Progenitor cell of endocrine pancreas (in vitro differentiated cells): Measurements from ENCODE around the gene CNTNAP2. TPM values are rescaled to one million over a fixed set of nuclear protein-coding genes. Genes with fewer than 3 reads are reported as not detected.

ENCODE experiments used
- DNase-seq: peaks from one replicate; pipeline ENCODE4 v3.0.0; 2021; ENCODE audit warnings: low spot score; ENCODE audit not compliant: unreplicated experiment
- H3K27ac Mint-ChIP-seq: 2 replicates; pipeline ENCODE4 v1.8.0; 2021; ENCODE audit warnings: mild to moderate bottlenecking, moderate library complexity, mixed read lengths
- H3K27me3 Mint-ChIP-seq: 2 replicates; pipeline ENCODE4 v1.8.0; 2021; ENCODE audit warnings: mixed read lengths
- H3K36me3 Mint-ChIP-seq: 2 replicates; pipeline ENCODE4 v1.8.0; 2022; ENCODE audit warnings: mixed read lengths; ENCODE audit not compliant: insufficient read depth
- H3K4me1 Mint-ChIP-seq: 2 replicates; pipeline ENCODE4 v1.8.0; 2021; ENCODE audit warnings: low read depth, mixed read lengths
- H3K4me3 Mint-ChIP-seq: 2 replicates; pipeline ENCODE4 v1.8.0; 2021; ENCODE audit warnings: low read depth, mild to moderate bottlenecking, moderate library complexity, mixed read lengths
- H3K9me3 Mint-ChIP-seq: 2 replicates; pipeline ENCODE4 v1.8.0; 2021; ENCODE audit warnings: low read depth, mixed read lengths
- CTCF ChIP-seq: fragments of 200-600 bp; sonication (generic); IDR thresholded peaks from one replicate; pipeline ENCODE4 v1.5.0; 2021; ENCODE audit warnings: antibody characterized with exemption, mild to moderate bottlenecking; ENCODE audit not compliant: unreplicated experiment
- total RNA-seq: library from RNA; stranded (reverse); gene quantifications from 2 replicates; pipeline ENCODE4 v1.2.1, GENCODE V29; 2021

Gene CNTNAP2
- total RNA-seq, 1 donor from 2014 or later: 6.5 TPM

- Mint-ChIP-seq H3K4me1 (peaks cover 1% of the 10 kb centered on the region), H3K27me3 (no peaks in the 10 kb centered on the region), H3K9me3 (peaks cover 10% of the 10 kb centered on the region), H3K4me3 (no peak overlapping the region), H3K27ac (no peak overlapping the region), H3K36me3 (no peaks in the 10 kb centered on the region)
- no peak for TF ChIP-seq CTCF
- no peak for DNase-seq
Measured at GRCh38 chr7:147982307-147982706, 1865.7 kb downstream of the CNTNAP2 start.

- Mint-ChIP-seq H3K36me3 (no peaks in the 10 kb centered on the region), H3K27me3 (no peaks in the 10 kb centered on the region), H3K9me3 (peaks cover 10% of the 10 kb centered on the region), H3K4me3 (no peak overlapping the region), H3K27ac (no peak overlapping the region), H3K4me1 (peaks cover 1% of the 10 kb centered on the region)
- no peak for DNase-seq
- no peak for TF ChIP-seq CTCF
Measured at GRCh38 chr7:147984265-147984664, 1867.7 kb downstream of the CNTNAP2 start.

GRCh38 chr7:147990079-147990478 lies 1873.5 kb downstream of the CNTNAP2 start:
- TF ChIP-seq CTCF: no peak
- Mint-ChIP-seq H3K27me3 (no peaks in the 10 kb centered on the region), H3K9me3 (peaks cover 16% of the 10 kb centered on the region), H3K4me3 (no peak overlapping the region), H3K36me3 (no peaks in the 10 kb centered on the region), H3K4me1 (peaks cover 1% of the 10 kb centered on the region), H3K27ac (no peak overlapping the region)
- DNase-seq: no peak

GRCh38 chr7:147990942-147991341 lies 1874.3 kb downstream of the CNTNAP2 start:
- peaks cover 16% of the 10 kb centered on the region for H3K9me3 Mint-ChIP-seq
- no peak for DNase-seq
- H3K27me3 Mint-ChIP-seq: no peaks in the 10 kb centered on the region
- H3K4me3 Mint-ChIP-seq: no peak overlapping the region
- TF ChIP-seq CTCF: no peak
- no peaks in the 10 kb centered on the region for H3K36me3 Mint-ChIP-seq
- no peak overlapping the region for H3K27ac Mint-ChIP-seq
- H3K4me1 Mint-ChIP-seq: no peaks in the 10 kb centered on the region

- Mint-ChIP-seq H3K4me3 (no peak overlapping the region), H3K9me3 (peaks cover 16% of the 10 kb centered on the region)
Measured at GRCh38 chr7:147992698-147993097, 1876.1 kb downstream of the CNTNAP2 start.

More at GRCh38 chr7:147992698-147993097, 1876.1 kb downstream of the CNTNAP2 start:
- Mint-ChIP-seq H3K4me1 (no peaks in the 10 kb centered on the region), H3K27ac (no peak overlapping the region), H3K27me3 (no peaks in the 10 kb centered on the region), H3K36me3 (no peaks in the 10 kb centered on the region)
- DNase-seq: no peak
- TF ChIP-seq CTCF: no peak
